ENCODE measurements around the gene ADSS1.

DNA sequence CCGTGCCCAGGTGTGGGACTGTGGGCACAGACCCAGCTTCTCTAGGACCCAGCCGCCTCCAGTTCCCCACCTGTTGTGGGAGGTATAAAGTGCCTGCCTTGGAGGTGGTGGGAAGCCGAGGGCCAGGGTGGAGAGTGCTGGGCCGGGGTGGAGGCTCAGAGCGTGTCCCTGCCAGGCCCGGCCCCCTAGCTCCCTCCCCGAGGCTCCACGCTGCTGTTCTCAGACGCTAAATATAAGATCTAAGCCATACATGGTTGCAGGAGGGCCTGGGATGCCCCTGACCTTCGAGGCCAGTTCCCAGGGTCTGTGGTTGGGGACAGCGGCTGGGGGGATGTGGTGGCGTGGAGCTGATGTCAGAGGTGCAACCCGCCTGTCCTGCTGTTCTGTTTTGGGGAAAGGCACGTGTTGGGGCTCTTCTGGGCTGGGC lies 23.8 kb upstream of the ADSS1 start:
- TF ChIP-seq, protein P1, sequence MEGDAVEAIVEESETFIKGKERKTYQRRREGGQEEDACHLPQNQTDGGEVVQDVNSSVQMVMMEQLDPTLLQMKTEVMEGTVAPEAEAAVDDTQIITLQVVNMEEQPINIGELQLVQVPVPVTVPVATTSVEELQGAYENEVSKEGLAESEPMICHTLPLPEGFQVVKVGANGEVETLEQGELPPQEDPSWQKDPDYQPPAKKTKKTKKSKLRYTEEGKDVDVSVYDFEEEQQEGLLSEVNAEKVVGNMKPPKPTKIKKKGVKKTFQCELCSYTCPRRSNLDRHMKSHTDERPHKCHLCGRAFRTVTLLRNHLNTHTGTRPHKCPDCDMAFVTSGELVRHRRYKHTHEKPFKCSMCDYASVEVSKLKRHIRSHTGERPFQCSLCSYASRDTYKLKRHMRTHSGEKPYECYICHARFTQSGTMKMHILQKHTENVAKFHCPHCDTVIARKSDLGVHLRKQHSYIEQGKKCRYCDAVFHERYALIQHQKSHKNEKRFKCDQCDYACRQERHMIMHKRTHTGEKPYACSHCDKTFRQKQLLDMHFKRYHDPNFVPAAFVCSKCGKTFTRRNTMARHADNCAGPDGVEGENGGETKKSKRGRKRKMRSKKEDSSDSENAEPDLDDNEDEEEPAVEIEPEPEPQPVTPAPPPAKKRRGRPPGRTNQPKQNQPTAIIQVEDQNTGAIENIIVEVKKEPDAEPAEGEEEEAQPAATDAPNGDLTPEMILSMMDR (conservative IDR thresholded peaks at IDR 0.05 in 1 of 2, IDR thresholded peaks at IDR 0.05 in 1 of 2; ENCODE audit: low read depth in 1 of 2, low read length in 2 of 2), result no peak
- no peak for TF ChIP-seq EZH2 (IDR thresholded peaks at IDR 0.05; ENCODE audit: low read length, missing control alignments)

Measured in fibroblast of lung (primary cell).